Pulmonary artery endothelial cell (primary cell): ENCODE measurements around the gene BPHL. TPM values are rescaled to one million over a fixed set of nuclear protein-coding genes. Genes with fewer than 3 reads are reported as not detected.
"Not testable (repeated sequence)": the region's sequence is repeated elsewhere in the genome, so short reads cannot be mapped to it uniquely, and the experiment has no call there.

Experiments used
- DNase-seq: peaks from one replicate; pipeline ENCODE4 v3.0.0-alpha.2; 2011; ENCODE audit warnings: low read depth, low spot score
- total RNA-seq: library from RNA; depleted of rRNA; stranded (reverse); fragments of >200 nt; gene quantifications from 2 replicates; pipeline ENCODE4 v1.2.3, GENCODE V29; 2014

The BPHL gene
- total RNA-seq, 1 donor from 2014 or later = 10.6 TPM

DNA sequence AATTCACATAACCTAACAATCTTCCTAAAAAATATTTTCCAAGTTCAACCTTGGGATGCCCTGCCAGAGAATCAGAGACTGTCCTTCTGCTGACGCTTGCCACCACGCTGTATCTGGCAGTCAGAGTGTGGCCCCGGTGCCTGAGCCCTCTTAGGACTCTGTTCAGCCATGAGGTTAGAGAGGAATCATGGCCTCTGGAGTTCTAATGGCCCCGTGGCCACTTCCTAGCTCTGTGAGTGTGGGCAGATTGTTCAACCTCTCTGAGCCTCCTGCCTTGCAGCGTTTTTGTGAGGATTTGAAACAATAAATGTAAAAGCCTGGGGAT, 2.2 kb downstream of the BPHL start:
- no peak for DNase-seq

DNA sequence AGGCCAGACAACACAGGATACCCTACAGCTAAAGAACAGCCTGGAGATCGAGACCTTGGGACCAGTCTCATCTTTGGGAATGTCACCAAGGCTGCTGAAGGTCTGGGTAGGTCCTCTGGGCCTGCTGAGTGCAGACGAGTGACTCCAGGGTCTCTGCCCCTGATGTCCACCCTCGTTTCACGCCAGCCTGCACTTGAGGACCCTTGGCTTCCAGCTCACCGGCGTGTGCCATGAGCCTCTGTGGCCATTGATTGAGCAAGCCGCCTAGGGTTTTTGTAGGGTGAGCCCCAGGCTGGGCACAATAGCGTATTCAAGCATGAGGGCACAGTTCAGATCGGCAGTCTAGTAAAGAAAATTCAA, 4.3 kb downstream of the BPHL start:
- DNase-seq = no peak

DNA sequence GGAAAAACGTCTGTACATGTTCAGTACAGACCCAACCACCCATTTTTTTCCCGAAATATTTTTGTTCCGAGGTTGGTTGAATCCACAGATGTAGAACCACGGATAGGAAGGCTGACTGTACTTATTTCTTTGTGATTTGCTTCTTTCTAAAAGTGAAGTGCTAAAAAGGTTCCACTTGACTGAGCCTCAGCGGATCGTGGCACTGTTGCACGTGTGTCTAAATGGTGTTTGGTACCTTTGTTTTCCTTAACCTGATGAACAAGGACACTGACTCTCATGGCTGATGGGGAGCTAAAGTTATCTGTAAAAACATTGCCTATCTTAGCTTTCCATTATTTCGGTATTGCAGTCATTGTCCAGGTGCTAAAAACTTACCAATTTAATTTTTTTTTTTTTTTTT, 6.2 kb downstream of the BPHL start:
- DNase-seq = no peak

DNA sequence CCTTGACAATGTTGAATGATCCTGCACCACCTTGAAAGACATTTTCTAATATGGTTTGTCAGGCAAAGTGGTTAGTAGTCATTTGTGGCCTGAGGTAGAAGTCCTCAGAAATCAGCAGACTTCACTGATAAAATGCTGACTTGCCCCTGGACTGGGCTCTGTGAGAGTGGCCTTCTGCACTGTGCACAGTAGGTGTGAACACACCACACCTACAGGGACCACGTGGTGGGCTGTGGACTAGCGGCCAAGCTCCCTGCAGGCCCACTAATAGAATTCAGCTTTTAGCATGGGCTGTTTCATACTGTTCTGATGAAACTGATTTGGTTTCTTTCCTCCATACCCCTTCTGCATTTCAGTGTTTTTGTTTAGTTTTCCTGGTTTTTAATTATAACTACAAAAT, 7.3 kb downstream of the BPHL start:
- DNase-seq = no peak

DNA sequence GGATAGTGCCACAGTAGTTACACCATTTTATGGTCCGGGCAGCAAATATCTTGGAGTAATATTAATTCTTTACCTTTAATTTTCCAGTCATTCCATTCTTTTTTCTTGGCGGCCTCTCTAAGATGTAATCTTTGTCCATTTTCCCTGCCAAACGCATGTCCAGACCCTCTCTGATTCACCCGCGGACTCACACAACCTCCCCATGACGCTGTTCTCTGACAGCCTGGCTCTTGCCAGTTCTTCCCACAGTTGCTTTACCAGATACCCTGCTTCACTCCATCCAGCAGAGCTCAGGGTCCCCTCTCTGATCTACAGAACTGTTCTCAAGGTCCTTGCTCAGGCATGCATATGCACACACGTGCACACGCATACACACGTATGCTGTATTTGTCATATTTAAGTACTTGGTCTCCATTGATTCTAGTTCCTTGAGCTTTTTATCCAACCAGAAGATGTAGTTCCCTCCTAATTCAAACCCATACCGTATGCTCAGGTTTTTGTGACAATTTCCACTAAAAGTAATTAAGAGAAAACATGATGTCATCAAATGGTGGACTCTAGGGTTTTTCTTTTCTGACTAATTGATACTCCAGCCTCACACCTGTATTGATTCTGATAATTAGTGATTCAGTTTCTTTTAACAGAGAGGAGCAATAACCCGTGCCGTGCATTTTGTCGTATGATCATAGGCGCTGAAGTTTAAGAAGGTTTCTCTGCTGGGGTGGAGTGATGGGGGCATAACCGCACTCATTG, 10.0 kb downstream of the BPHL start:
- DNase-seq = no peak

DNA sequence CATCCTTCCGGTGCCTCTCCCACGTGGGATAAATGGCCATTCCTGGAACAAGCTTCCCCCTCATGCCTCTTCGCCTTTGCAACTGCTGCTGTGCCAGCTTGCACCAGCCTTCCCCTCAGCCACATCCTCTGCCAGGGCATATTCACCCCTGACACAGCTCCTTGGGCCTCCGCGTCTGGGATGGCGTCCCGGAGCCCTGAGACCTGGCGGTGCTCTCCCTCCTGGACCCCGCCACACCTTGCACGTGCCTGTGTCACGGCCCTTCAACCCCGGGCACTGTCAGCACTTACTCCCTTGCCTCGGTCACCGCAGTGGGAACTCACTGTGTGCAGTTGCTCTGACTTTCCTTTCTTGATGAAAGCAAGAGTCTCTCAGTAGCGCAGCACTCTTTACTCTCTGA, 13.2 kb downstream of the BPHL start:
- no peak for DNase-seq

DNA sequence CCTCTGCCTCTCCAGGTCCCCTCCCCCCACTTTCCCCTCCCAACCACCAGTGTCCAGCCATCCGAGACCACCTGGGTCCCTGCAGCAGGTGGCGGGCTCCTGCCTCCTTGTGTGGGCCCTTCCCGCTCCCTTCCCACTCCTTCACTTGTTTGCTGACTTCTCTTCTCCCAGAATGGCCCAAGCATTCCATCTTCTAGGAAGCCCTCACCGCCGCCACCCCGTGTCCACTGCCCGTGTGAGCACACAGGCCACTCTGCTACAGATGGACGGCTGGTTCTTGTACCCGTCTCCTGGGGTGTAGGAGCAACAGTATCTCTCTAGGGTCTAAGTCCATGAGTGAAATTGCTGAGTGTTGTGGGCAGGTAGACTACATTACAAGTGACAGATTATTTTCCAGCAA, 15.0 kb downstream of the BPHL start:
- no peak for DNase-seq

DNA sequence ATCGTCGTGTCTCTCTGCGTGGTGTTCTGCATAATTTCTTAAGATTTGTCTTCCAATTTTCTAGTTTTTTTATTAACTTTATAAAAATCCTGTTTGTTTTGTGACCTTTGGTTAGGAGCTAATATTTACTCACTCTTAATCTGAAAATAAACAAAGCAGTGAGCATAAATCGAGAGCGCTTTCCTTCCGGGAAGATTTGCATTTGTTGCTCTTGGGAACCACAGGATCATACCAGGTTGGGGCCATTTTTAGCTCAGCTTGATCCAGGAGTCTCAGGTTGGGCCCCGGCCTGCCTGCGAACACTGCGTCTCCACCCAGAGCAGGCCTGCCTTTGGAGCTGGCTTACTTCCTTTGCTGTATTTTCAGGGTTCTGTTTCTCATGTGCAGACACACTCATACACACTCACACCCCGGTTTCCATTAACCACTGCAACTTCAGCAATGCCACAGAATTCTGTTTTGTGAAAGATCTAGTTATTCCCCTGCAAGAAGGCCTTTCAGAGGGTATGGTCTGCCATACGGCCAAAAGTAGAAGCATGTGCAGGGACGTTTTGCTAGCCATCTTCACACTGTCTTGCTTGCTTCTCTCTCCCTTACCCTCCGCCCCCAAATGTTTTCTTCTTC, 17.3 kb downstream of the BPHL start:
- no peak for DNase-seq

DNA sequence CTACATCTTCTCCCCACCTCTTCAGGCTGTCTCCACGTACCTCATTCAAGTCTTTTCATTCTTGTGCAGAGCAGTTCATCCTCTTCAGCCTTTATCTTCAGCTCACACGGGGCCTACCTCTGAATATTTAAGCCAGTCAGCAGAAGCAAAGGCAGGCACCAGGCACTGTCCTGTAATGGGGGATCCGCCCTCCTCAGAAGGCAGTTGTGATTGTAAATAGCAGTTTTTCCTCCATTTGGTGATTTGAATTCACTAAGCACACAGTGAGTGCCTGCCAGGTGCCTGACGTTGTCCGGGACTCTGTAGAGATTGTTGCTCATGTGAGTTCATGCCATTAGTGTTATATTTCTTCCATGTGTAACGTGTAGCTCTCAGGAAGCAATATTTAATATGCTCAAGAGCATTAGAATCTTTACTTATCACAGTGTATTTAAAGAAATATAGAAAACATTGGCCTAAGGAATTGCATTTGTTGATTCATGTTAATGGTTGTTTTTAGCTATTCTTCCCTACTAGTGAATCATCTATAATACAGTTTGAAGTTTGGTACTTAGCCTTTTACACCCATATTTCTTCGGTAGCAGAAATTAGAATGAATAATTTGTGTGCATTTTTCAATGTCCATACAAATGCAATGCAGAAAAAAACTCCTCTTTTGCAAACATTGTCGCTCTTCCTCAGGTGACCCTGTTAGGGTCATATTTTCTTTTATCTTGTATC, 17.9 kb downstream of the BPHL start:
- no peak for DNase-seq

DNA sequence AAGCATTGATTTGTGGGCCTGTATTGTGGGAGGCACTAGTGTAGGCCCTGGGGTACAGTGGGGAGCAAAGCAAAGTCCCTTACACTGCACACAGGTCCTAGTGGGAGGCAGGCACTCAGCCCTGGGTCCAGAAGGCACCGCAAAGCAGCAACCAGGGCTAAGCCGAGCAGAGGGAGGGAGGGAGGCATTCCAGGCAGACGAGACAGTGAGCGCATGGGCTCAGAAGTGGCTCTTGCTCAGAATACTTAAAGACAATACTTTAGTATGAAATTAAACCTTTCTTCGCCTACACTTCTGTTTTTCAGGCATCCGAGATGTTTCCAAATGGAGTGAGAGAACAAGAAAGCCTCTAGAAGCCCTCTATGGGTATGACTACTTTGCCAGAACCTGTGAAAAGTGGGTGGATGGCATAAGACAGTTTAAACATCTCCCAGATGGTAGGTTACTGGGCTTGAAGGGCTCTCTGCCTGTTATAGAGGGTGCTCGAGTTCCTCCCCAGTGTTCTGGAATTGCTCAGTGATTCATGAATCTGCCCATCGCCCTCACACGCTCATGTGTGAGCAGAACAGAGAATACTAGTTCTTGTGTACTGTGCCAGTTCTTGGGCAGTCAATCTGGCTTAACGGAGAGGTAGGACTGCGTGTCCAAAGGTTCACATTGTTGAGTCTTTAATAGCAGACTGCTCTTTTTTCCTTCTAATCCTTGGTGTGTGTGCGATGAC, 18.7 kb downstream of the BPHL start:
- no peak for DNase-seq

DNA sequence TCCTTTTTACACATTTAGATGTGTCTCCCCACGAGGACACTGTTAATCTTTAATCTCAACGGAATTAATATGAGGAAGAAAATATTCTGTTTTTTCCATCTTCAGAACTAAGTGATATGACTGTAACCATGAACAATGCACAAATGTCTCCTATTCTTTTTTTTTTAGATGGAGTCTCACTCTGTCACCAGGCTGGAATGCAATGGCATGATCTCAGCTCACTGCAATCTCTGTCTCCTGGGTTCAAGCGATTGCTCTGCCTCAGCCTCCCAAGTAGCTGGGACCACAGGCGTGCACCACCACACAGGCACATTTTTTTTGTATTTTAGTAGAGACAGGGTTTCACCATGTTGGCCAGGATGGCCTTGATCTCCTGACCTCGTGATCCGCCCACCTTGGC, 19.4 kb downstream of the BPHL start:
- DNase-seq = not testable (repeated sequence)

DNA sequence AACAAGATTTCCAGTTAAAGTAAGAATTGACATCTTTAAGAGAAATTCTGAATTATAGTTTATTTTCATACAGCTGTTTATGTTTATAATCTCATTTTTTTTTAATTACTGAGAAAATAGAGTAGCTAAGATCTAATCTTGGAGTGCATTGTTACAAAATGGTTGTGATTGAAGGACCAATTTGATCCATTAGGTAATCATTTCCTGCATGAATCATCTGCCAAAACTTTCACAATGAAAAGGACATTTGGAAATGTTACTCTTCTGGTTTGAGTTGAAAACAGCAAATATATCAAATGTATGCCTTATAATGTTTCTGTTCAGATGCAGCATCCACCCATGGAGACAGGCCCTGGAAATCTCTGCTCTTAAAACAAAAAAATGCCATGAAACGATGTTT, 19.8 kb downstream of the BPHL start:
- no peak for DNase-seq

DNA sequence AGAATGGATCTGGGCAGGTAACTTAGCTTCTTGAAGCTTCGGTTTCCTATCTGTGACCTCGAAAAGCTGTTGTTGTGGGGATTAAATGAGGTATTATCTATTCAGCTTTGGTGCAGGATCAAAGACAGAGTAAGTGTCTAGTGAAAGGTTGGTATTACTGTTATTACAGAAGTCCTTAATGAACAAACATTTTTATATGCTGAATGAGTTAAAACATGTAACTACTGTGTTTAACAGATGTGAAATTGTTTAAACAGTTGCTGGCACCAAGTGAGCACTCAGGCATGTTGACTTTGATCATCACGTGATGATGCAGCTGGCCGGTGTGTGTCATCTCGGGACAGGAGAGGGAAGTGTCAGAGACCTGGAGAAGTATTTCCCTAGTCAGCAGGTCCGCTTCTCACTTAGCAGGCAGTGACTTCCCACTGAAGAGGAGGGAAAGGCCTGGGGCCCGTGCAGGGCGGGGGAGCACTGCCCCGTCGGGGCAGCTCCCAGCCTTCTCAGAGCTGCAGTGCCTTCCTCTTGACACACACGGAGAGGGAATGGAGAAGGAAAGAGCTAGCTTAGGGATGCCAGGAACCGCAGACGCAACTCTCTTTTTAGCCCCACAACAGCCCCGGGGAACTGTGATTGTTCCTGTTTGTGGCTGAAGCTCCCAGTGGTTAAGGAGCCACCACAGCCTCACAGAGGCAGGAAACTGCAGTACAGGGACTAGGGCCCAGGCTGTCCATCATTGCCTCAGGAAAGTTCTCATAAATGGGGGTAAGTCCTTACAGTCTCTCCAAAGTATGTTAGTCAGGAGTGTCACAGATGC, 20.8 kb downstream of the BPHL start:
- DNase-seq = no peak

DNA sequence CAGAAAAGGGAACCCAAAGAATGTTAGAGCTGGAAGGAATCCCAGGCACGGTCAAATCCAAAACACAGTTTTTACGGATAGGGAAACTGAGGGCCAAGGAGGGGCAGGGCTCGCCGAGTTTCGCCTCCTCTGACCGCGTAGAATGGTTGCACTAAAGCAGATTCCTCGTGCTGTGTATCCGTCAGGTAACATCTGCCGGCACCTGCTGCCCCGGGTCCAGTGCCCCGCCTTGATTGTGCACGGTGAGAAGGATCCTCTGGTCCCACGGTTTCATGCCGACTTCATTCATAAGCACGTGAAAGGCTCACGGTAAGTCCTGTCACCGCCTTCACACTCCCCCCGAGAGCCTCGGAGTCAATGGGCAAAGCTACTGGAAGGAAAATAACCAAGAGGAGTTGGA, 21.7 kb downstream of the BPHL start:
- no peak for DNase-seq

DNA sequence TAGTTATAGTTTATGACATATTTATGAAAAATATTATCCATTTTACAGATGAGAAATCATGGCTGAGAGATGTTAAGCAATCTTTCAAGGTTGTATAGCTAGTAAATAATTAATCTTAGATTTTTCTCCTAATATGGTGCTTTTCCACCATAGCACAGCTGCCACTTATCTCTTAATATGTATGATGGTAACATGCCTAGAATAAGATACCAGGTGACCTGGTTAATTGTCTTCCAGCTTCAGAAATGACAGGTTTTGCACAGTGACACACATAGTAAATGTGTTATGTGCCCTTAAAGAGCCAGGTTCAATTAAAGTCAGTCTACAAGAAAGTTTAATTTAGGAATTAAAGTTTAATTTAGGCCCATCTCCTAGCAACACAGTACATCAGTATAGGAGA, 24.0 kb downstream of the BPHL start:
- DNase-seq = no peak

DNA sequence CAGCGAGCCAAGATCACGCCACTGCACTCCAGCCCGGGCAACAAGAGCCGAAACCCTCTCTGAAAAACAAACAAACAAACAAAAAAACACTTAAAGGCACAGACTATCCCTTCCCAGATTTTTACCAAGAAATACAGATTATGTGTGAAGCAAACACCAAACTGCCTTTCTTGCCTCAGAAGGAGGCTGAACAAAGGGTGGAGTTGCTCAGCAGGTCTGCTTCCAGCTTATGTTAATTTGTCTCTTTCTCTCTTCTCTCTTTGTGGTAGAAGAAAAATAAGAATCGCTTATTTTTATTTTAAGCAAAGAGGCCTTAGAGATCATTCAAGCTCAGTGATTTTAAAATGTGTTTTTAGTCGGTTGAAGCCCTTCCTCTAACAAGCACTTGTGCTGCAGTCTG, 24.6 kb downstream of the BPHL start:
- no peak for DNase-seq

DNA sequence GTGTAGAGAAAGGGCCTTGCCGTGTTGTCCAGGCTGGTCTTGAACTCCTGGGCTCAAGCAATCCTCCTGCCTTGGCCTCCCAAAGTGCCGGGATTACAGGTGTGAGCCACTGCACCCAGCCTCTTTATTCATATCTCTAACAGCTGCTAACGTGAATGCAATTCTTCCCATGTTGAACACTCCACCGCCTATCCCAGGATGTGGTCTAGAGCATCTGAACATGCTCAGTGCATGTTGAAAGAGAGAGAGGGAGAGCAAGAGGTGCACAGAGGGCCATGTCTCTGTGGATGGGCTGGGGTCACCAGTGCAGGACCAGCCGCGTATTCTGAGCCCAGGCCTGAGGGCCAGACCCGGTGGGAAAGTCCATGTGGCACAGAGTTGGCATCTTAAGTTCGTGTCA, 26.1 kb downstream of the BPHL start:
- DNase-seq = no peak

DNA sequence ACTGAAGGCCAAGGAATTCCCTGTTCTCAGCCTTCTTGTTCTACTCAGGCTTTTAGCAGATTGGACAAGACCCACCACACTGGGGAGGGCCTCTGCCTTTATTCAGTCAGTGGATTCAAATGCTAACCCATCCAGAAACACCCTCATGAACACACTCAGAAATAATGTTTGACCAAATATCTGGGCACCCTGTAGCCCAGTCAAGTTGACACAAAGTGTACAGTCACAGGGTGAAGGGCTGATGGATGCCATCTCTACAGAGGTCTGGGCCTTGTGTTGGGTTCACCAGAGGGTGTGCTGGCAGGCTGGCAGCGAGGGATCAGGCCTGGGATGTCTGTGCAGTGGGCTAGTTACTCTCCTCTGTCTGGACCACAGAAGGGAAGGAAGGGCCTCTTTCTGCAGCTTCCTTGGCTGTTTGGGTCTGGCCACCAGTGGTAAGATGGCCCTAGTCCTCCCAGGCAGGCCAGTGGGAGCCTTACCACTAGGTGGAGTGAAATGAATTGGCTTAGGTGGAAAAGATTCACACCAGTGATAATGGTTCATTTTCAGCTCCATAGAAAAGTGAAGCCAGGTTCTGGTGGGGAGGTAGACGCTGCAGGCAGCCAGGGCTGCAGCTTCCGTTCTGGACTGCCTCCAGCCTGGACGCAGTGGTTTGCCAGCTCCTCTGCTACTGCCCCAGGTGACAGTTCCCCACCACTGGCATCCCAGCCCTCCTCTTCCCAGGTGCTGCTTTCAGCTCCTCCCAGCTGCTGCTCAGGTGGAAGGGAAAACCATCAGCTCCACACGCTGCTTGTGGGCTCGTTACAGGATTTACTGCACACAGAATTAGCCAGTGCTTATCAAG, 29.6 kb downstream of the BPHL start:
- DNase-seq = no peak

DNA sequence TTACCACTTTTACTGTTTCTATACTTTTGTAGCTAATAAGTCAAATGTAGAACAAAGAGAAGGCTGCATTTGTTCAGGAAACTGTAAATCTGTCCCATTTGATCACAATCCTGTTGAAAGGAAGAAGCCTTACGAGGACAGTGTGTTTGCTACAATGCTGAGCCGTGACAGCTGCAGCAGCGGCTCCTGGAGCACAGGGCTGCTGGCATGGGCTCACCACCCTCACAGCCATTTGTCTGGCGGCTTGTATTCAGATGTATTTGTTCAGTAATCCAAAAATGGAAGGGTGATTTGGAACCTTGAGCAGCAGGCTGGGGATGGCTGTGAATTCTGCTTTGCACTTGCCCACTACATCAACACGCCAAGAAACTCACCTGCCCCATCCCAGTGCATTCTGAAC, 33.2 kb downstream of the BPHL start:
- no peak for DNase-seq

DNA sequence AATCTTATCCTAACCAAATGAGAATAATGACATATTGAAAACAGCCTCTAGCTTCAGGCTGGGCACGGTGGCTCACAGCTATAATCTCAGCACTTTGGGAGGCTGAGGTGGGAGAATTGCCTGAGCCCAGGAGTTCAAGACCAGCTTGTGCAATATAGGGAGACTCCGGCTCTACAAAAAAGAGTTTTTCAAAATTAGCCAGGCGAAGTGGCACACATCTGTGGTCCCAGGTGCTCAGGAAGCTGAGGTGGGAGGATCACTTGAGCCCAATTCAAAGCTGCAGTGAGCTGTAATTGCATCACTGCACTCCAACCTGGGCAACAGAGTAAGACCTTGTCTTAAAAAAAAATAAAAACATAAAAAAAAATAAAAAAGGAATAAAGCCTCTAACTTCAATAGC, 34.2 kb downstream of the BPHL start:
- DNase-seq = no peak

DNA sequence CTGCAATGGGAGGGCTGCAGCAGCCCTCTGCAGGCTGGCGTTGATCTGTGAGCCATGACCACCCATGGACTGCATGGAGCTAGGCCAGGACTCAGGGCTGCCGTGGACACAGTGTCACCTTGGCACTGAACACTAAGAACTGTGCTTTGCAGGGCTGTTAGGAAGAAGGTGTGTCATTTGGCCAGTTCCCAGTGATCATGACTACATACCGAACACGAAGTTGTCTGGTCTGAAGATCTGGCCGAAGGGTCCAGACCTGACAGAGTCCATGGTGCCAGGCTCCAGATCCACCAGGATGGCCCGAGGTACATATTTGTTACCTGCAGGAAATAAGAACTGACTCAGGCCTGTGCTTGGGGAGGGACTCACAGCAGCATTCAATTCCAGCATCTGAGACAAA, 36.9 kb downstream of the BPHL start:
- DNase-seq = not testable (repeated sequence)
